ENCODE data around the gene C2orf72. TPM values are rescaled to one million over a fixed set of nuclear protein-coding genes. Genes with fewer than 3 reads are reported as not detected.
"Not testable (repeated sequence)": the region's sequence is repeated elsewhere in the genome, so short reads cannot be mapped to it uniquely, and the experiment has no call there.

Gene C2orf72
- total RNA-seq, 1 donor from 2014 or later: 0.16 TPM

DNA sequence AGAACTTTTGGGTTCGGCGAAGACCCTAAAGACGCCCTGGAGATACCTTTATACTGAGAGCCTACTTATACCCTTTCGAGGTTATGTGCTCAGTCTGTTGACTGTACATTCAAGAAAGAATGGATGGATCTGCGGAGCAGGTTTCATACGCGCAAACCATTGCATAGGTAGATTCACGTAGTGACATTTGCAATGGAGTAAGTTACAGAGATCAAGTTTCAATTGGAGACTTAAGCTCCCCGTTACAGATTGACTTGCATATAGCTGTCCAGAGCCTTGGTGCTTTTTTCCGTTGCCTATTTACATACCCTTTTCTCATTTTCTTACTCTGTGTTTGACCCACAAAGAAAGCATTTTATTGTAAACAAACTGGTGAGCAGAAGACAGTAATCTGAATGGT, 20.3 kb downstream of the C2orf72 start:
- ATAC-seq (no peak), DNase-seq (ENCODE audit: missing footprints) (no peak)
- intact Hi-C loops (cut with DNase I): loop anchor here (5.0 kb wide), 1 partner anchor 235 kb away; no protein-coding TSS in a partner anchor

DNA sequence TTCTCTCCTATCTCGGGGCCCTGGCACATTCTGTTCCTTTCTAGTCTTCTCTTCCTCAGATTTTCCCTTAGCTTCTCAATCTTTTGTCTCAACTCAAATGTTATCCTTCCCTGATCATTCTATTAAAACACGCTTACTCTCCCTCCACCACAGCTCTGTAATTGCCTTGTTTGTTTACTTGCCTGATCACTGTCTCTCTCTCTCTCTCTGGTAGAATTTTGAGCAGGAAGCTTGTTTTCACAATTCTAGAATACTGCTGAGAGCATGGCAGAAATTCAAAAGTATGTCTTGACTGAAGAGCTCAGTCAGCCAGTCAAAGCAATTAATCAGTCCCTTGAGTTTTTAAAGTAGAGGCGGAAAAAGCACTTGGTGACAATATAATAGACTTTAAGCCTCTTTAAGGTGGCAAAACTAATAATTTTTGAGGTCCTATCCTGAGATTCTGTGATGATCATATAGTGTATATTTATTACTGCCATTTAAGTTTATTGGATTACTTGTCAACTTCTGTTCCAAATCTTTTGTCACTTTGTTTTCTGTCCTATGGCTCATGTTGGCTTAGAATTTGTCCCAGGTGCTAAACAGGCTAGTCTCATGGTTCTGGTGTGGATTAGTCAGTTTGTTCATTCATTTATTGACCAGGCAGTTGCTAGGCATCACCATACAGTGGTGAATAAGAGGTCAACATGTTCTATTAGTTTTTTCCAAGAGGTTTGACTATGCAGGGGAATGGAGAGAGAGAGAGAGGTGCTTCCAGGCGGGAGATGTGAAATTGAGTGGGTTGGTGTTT, 21.6 kb downstream of the C2orf72 start:
- ATAC-seq: no peak

DNA sequence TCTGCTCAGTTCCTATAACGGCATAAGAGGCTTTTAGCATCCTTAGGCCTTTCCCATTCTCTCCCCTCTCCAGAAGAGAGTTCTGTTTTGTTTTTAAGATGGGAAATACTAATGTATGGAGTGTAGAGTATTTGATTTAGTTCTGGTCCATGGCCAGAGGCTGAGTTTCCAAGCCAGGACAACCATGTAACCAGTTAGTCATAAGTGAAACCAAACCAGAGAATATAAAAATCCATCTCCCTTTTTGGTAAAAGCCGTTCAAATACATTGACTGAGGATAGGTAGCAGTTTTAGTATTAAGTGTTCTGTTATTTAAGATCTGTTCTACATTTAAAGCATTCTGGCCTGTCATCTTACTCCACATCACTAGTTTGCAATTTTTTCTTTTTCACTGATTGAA, 22.4 kb downstream of the C2orf72 start:
- ATAC-seq (no peak), DNase-seq (ENCODE audit: missing footprints) (no peak)
- intact Hi-C loops (cut with DNase I): loop anchor here (5.0 kb wide), 1 partner anchor 237 kb away; no protein-coding TSS in a partner anchor

More for the DNA sequence above, 21.6 kb downstream of the C2orf72 start:
- intact Hi-C loops (cut with DNase I): loop anchor here (5.0 kb wide), 1 partner anchor 237 kb away; no protein-coding TSS in a partner anchor
- DNase-seq (ENCODE audit: missing footprints): no peak

DNA sequence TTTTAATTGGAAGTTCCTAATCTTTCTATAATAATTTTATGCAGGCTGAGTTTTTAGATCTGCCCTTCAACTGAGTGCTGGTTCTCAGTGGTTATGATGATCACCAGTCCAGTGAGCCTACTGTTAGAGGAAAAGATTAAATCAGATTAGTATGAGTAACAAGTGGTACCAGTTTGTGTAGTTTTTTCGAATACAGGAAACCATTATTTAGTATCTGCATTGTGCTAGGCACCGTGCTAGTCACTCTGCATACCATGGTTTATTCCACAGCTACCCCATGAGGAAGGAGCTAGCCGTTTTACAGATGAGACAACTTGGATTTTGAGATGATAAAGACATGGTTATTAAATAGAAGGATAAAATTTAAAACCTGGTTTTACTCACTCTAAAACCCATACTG, 25.5 kb downstream of the C2orf72 start:
- intact Hi-C loops (cut with DNase I): no loop called here
- DNase-seq (ENCODE audit: missing footprints) (no peak), ATAC-seq (no peak)

DNA sequence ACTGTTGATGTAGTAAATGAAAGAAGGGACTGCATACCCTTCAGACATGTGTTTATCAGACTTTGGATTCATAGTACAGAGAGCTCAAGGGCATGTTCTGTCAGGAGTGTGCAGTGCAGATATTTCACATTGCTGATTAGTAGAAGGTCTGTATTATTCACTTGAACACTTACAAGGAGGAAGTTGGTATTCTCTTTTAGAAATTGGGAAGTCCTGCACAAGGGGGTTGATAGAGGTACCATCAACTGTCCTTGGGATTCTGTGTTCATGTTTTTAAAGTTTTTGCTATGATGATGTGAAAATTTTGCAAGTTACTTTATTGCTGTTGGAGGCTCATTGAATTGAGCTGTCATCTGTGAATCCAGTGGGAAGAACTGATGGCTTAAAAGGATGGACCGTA, 26.0 kb downstream of the C2orf72 start:
- ATAC-seq (no peak), DNase-seq (ENCODE audit: missing footprints) (no peak)
- intact Hi-C loops (cut with DNase I): no loop called here

DNA sequence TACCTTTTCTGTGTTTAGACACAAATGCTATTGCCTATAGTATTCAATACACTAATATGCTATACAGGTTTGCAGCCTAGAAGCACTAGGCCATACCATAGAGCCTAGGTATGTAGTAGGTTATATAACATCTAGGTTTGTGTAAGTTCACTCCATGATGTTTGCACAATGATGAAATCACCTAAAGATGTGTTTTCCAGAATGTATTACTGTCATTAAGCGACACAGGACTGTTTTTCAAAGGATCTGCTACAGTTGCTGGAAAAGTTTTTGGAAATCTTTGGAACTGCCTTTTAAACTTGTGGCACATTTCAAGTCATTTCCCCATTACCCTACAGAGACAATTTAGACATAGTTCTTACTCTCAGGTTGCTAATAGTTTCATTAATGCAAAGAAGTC, 28.6 kb downstream of the C2orf72 start:
- DNase-seq (ENCODE audit: missing footprints): no peak
- ATAC-seq: no peak
- intact Hi-C loops (cut with DNase I): no loop called here

DNA sequence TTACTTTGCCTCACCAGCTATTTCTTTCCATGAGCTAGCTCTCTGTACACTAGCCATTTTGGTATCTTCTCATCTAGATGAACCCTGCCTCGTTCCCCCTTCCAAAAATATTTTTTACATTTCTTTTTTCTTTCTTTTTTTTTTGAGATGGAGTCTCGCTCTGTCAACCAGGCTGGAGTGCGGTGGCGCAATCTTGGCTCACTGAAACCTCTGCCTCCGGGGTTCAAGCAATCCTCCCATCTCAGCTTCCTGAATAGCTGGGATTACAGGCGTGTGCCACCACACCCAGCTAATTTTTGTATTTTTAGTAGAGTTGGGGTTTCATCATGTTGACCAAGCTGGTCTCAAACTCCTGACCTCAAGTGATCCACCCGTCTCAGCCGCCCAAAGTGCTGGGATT, 30.2 kb downstream of the C2orf72 start:
- ATAC-seq; intact Hi-C loops (cut with DNase I); DNase-seq (ENCODE audit: missing footprints): not testable (repeated sequence)

DNA sequence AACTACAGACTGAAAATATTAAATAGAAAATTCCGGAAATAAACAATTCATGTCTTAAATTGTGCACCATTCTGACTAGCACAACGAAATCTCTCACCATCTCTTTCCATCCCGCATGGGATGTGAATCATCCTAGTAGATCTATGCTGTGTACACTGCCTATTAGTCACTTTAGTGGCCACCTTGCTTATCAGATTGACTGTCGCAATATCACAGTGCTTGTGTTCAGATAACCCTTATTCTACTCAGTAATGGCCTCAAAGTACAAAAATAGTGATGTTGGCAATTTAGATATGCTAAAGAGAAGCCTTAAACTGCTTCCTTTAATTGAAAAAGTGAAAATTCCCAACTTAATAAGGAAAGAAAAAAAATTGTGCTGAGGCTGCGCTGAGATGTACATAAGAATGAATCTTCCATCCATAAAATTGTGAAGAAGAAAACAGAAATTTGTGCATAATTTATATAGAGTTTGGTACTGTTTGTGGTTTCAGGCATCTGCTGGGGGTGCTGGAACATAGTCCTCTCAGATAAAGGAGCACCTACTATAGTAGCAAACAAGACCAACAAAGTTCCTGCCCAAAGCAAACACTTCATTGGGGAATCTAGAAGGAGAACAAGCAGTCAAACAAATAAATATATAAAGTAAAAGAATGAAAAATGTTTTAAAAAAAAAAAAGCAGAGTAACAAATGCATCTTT, 31.4 kb downstream of the C2orf72 start:
- intact Hi-C loops (cut with DNase I): no loop called here
- ATAC-seq (no peak), DNase-seq (ENCODE audit: missing footprints) (no peak)

DNA sequence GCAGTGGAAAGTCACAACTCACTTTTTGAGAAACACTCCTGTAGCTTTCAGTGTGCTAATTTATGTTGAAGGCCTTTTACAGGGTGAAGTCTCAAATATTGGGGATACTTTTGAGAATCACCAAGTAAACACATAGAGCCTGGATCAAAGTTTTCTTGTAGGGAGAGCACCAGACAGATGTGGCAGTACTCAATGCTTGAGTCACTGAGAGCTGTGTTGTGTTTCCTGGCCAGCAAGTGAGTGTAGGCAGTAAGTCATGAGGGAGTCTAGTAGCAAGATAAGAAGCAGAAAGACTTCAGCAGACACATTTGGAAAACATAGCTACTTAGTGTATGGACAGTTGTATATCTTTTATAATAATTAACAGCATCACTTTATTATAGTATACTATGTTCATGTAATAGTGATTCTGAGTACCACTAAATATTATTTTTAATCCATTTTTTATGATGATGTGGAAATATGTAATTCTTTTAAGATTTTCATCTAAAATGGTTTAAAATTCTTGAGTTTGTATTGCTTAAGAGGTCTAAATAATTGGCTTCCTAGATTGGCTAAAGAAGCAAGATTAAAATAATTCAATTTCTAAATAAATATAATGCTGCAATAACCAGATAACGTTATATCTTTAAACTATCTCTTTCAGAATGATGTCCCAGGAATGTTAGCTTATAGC, 32.2 kb downstream of the C2orf72 start:
- no peak for DNase-seq (ENCODE audit: missing footprints)
- no peak for ATAC-seq
- intact Hi-C loops (cut with DNase I): no loop called here

DNA sequence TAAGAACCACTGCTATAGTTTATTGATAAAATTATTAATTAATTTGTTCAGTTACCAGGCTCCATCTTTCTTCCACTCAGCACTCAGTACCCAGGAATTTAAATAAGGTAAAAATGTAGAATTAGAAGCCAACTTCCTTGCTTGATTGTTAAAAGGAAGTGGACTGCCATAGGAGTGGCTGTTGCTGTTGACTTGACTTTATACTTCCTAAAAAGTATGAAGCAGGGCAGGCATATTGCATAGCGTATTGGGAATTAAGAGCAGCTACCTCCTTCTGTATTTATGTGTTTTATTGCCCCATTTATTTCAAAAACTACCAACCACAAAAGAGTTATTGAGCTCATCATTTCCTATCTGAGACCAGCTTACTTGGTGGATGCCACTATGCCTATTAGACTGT, 47.2 kb downstream of the C2orf72 start:
- intact Hi-C loops (cut with DNase I): no loop called here

DNA sequence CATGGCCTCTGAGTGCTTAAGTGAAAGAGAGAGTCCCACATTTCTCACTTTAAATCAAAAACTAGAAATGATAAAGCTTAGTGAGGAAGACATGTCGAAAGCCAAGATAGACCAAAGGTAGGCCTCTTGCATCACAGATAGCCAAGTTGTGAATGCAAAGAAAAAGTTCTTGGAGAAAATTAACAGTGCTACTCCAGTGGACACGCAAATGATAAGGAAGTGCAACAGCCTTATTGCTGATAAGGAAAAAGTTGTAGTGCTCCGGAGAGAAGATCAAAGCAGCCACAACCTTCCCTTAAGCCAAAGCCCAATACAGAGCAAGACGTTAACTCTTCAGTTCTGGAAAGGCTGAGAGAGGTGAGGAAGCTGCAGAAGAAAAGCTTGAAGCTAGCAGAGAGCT, 51.4 kb downstream of the C2orf72 start:
- intact Hi-C loops (cut with DNase I): no loop called here
- DNase-seq (ENCODE audit: missing footprints): no peak
- ATAC-seq: no peak

More for the DNA sequence above, 47.2 kb downstream of the C2orf72 start:
- no peak for DNase-seq (ENCODE audit: missing footprints)
- no peak for ATAC-seq

DNA sequence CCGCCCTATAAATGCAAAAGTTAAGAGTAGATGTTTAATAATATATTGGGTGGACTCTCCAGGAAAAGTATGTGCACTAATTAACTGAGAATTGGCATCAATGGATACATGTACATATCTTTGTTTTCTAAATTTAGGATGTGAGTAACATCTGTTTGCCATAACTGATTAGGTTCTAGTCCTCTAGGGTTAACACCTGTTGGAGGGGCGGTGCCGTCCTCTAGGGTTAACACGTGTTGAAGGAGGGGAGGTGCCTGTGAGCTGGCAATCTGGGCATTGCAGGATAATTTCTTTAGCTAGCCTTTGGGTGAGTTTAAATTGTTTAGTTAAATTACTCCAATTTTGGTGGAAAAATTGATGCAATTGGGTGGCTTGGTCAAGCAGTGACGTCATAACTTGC, 56.6 kb downstream of the C2orf72 start:
- intact Hi-C loops (cut with DNase I): no loop called here
- ATAC-seq: no peak
- DNase-seq (ENCODE audit: missing footprints): no peak

DNA sequence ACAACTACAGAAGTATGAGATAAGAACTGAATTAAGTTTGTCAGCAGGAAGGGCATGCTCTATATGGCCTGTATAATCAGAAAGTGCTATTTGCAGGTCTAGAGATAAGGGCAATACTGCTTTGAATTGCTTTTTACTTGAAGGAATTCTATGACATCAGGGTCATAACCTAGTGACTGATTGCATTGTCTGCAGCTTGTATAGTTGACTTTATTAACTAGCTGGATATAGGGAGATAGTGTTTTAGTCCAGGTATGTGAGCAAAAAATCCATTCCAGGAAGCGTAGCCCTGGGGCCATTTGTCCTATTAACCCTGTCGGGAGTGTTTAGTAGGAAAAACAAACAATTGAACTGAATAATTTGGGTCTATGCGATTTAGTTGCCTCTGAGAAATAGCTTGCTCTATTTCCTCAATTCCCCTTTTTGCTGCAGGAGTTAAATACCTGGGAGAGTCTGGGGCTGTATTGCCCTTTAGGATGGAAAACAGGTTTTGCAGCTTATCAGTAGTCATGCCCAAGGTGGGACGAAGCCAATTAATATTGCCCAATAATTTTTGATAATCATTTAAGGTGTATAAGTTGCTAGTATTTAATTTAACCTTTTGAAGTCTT, 57.5 kb downstream of the C2orf72 start:
- DNase-seq (ENCODE audit: missing footprints) (no peak), ATAC-seq (no peak)
- intact Hi-C loops (cut with DNase I): no loop called here

Other genes with a start within 250 kb of the C2orf72 start
- gene ITM2C, start 172.6 kb upstream of the C2orf72 start, total RNA-seq: 29.6 TPM
- gene GPR55, start 112.3 kb upstream of the C2orf72 start, total RNA-seq: not detected
- not detected for gene SPATA3, start 41.4 kb upstream of the C2orf72 start, total RNA-seq
- gene PSMD1, start 19.3 kb downstream of the C2orf72 start, total RNA-seq: 86.3 TPM
- gene HTR2B, start 87.5 kb downstream of the C2orf72 start, total RNA-seq: not detected
- 1.7 TPM for gene ARMC9, start 161.1 kb downstream of the C2orf72 start, total RNA-seq

Data from Right ventricle myocardium inferior (tissue), 1 donor.